ENCODE results near the gene RALGPS1.

Gene RALGPS1

DNA sequence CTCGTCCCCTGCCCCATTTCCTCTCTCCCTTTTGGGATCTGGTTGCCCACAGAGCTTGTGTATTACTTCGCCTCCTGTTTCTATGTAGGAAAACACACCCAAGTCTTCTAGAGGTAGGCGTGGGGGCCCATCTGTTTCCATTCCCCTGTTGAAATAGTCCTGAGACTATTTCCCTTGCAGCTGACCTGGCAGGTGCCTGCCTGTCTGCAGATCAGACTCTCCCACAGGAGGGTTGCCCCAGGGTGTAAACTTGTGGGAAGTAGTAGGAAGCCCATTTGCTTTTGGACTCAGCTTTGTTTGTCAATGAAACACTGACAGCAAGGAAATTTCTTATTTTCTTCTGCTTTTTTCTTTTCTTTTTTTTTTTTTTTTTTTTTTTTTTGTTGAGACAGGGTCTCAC is 333.7 kb downstream of the RALGPS1 start:
- H3K27me3 ChIP-seq (ENCODE audit: control insufficient read depth, low read length), result 0 out of 2 replicates have a peak, but pooled peaks cover under 1% of the 10 kb centered on the region
- H3K36me3 ChIP-seq (ENCODE audit: control insufficient read depth, low read length), result no peaks in the 10 kb centered on the region
- no peaks in the 10 kb centered on the region for H3K9me3 ChIP-seq (ENCODE audit: control insufficient read depth, insufficient read depth, low read length)
- no peaks in the 10 kb centered on the region for H3F3A ChIP-seq (ENCODE audit: control insufficient read depth, insufficient read depth)
- peaks cover 14% of the 10 kb centered on the region for H3K4me1 ChIP-seq (ENCODE audit: control insufficient read depth, low read length)
- H3K9me2 ChIP-seq (replicated peaks; ENCODE audit: control insufficient read depth, low read length), result no peaks in the 10 kb centered on the region
- H3K4me3 ChIP-seq (ENCODE audit: low read length), result no peak overlapping the region
- H3K4me2 ChIP-seq (ENCODE audit: low read length), result no peak overlapping the region
- TF ChIP-seq, protein P1, sequence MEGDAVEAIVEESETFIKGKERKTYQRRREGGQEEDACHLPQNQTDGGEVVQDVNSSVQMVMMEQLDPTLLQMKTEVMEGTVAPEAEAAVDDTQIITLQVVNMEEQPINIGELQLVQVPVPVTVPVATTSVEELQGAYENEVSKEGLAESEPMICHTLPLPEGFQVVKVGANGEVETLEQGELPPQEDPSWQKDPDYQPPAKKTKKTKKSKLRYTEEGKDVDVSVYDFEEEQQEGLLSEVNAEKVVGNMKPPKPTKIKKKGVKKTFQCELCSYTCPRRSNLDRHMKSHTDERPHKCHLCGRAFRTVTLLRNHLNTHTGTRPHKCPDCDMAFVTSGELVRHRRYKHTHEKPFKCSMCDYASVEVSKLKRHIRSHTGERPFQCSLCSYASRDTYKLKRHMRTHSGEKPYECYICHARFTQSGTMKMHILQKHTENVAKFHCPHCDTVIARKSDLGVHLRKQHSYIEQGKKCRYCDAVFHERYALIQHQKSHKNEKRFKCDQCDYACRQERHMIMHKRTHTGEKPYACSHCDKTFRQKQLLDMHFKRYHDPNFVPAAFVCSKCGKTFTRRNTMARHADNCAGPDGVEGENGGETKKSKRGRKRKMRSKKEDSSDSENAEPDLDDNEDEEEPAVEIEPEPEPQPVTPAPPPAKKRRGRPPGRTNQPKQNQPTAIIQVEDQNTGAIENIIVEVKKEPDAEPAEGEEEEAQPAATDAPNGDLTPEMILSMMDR (IDR thresholded peaks at IDR 0.05; ENCODE audit: low read depth, low read length, poor library complexity, severe bottlenecking), result no peak
- no peak for TF ChIP-seq EZH2phosphoT487 (IDR thresholded peaks at IDR 0.05; ENCODE audit: borderline replicate concordance, low read length)
- H4K20me1 ChIP-seq (ENCODE audit: control insufficient read depth, insufficient read depth, low read depth, low read length), result no peaks in the 10 kb centered on the region
- H3K27ac ChIP-seq (ENCODE audit: low read depth, low read length), result no peak overlapping the region
- H3K79me2 ChIP-seq (ENCODE audit: control insufficient read depth, low read length), result no peaks in the 10 kb centered on the region

DNA sequence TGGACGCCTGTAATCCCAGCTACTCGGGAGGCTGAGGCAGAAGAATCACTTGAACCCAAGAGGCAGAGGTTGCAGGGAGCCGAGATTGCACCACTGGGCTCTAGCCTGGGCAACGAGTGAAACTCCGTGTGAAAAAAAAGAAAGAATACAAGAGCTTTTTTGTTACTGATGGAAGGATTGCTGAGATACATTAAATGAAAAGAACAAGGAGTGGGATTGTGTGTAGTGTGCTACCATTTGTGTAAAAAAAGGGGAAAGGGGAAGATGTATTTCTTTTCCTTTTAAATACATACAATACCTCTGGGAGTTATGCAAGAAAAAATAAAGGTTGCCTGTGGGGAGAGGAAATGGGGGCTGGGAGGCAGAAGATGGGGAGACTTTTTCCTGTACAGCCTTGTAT is 335.3 kb downstream of the RALGPS1 start:
- Histone ChIP-seq H3K9me3 (ENCODE audit: control insufficient read depth, insufficient read depth, low read length) (no peaks in the 10 kb centered on the region), H3K4me3 (ENCODE audit: low read length) (no peak overlapping the region), H3K4me1 (ENCODE audit: control insufficient read depth, low read length) (peaks cover 9% of the 10 kb centered on the region), H3F3A (ENCODE audit: control insufficient read depth, insufficient read depth) (no peaks in the 10 kb centered on the region), H4K20me1 (ENCODE audit: control insufficient read depth, insufficient read depth, low read depth, low read length) (no peaks in the 10 kb centered on the region), H3K36me3 (ENCODE audit: control insufficient read depth, low read length) (no peaks in the 10 kb centered on the region), H3K4me2 (ENCODE audit: low read length) (no peak overlapping the region), H3K27me3 (ENCODE audit: control insufficient read depth, low read length) (0 out of 2 replicates have a peak, but pooled peaks cover 5% of the 10 kb centered on the region), H3K9me2 (replicated peaks; ENCODE audit: control insufficient read depth, low read length) (no peaks in the 10 kb centered on the region), H3K79me2 (ENCODE audit: control insufficient read depth, low read length) (no peaks in the 10 kb centered on the region), H3K27ac (ENCODE audit: low read depth, low read length) (no peak overlapping the region)
- TF ChIP-seq EZH2phosphoT487 (IDR thresholded peaks at IDR 0.05; ENCODE audit: borderline replicate concordance, low read length), result no peak

DNA sequence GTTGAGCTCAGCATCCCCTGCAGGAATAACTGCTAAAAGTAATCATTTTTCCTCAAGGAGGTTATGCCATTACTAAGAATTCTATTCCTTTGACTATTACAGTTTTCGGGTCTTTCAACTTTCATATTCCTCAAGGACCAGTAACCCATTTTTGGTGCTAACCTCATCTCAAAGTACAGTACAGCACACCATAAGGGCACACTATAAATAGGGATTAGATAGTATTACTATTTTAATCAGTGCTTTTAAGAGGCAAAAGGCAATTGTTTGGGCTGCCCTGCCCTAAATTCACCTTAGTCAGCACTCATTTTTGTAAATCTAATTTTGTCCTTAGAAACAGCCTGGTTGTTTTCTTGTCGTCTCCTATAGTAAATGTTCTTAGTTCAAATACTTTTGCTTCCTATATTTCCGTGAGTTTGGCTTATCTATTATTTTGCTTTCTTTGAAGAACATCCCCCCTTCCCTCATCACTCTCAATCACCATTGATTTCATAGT is 336.4 kb downstream of the RALGPS1 start:
- Histone ChIP-seq H3K79me2 (ENCODE audit: control insufficient read depth, low read length) (no peaks in the 10 kb centered on the region), H3K4me2 (ENCODE audit: low read length) (no peak overlapping the region), H3K27me3 (ENCODE audit: control insufficient read depth, low read length) (0 out of 2 replicates have a peak, but pooled peaks cover 5% of the 10 kb centered on the region), H3F3A (ENCODE audit: control insufficient read depth, insufficient read depth) (no peaks in the 10 kb centered on the region), H3K36me3 (ENCODE audit: control insufficient read depth, low read length) (no peaks in the 10 kb centered on the region), H3K9me3 (ENCODE audit: control insufficient read depth, insufficient read depth, low read length) (no peaks in the 10 kb centered on the region), H4K20me1 (ENCODE audit: control insufficient read depth, insufficient read depth, low read depth, low read length) (no peaks in the 10 kb centered on the region), H3K4me3 (ENCODE audit: low read length) (no peak overlapping the region), H3K4me1 (ENCODE audit: control insufficient read depth, low read length) (peaks cover 1% of the 10 kb centered on the region), H3K9me2 (replicated peaks; ENCODE audit: control insufficient read depth, low read length) (no peaks in the 10 kb centered on the region), H3K27ac (ENCODE audit: low read depth, low read length) (no peak overlapping the region)
- TF ChIP-seq EZH2phosphoT487 (IDR thresholded peaks at IDR 0.05; ENCODE audit: borderline replicate concordance, low read length), result no peak
- TF ChIP-seq, protein P1 (IDR thresholded peaks at IDR 0.05; ENCODE audit: low read depth, low read length, poor library complexity, severe bottlenecking), result no peak

- Histone ChIP-seq H3K9me2 (replicated peaks; ENCODE audit: control insufficient read depth, low read length) (no peaks in the 10 kb centered on the region), H3K27me3 (ENCODE audit: control insufficient read depth, low read length) (peaks cover 10% of the 10 kb centered on the region; the same call in 1 of the 2 replicates), H3K79me2 (ENCODE audit: control insufficient read depth, low read length) (no peaks in the 10 kb centered on the region), H3K27ac (ENCODE audit: low read depth, low read length) (no peak overlapping the region), H3K9me3 (ENCODE audit: control insufficient read depth, insufficient read depth, low read length) (no peaks in the 10 kb centered on the region), H3K4me1 (ENCODE audit: control insufficient read depth, low read length) (no peaks in the 10 kb centered on the region), H4K20me1 (ENCODE audit: control insufficient read depth, insufficient read depth, low read depth, low read length) (no peaks in the 10 kb centered on the region), H3K4me3 (ENCODE audit: low read length) (no peak overlapping the region), H3K36me3 (ENCODE audit: control insufficient read depth, low read length) (no peaks in the 10 kb centered on the region), H3F3A (ENCODE audit: control insufficient read depth, insufficient read depth) (no peaks in the 10 kb centered on the region), H3K4me2 (ENCODE audit: low read length) (no peak overlapping the region)
- no peak for TF ChIP-seq EZH2phosphoT487 (IDR thresholded peaks at IDR 0.05; ENCODE audit: borderline replicate concordance, low read length)
- TF ChIP-seq, protein P1 (IDR thresholded peaks at IDR 0.05; ENCODE audit: low read depth, low read length, poor library complexity, severe bottlenecking), result no peak
Observed at GRCh38 chr9:127252410-127253318, 338.1 kb downstream of the RALGPS1 start.

Data from DOHH2 (cell line).